Activated CD8-positive, alpha-beta memory T cell treated with anti-CD3 and anti-CD28 coated beads, Interleukin-2, amount 50 U/mL, for 48 hours (primary cell): ENCODE data around the gene KIAA0040.
"Not testable (repeated sequence)": the region's sequence is repeated elsewhere in the genome, so short reads cannot be mapped to it uniquely, and the experiment has no call there.

Source experiments
- DNase-seq: peaks from one replicate; pipeline ENCODE4 v3.0.0-alpha.2; 2020

KIAA0040 gene

DNA sequence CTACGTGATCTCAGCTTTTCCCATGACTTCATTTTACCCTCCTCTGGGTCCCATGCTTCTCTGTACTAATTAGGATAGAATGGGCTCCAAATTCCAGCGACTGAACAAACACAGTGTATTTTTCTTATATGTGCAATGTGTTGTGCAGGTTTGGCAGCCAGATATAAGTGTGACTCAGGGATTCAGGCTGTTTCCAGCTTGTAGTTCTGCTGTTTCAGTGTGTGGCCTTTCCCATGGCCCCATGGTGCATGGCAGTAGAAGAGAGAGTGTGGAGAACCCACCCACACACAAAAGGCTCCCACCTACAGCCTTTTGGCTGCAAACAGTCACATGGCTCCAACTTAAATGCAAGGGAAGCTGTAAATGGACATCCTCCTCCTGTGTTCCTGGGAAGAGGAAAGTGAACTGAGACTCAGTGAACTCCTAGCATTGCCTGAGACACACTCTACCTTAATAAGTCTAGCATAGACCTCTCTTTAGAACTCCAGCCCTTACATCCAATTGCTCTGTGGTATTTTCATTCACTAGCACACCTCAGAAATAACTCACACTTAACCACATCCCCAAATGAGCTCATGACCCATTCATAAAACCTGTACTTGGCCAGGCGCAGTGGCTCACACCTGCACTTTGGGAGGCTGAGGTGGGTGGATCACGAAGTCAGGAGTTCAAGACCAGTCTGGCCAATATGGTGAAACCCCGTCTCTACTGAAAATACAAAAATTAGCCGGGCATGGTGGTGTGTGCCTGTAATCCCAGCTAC lies 58.7 kb downstream of the KIAA0040 start:
- no peak for DNase-seq

DNA sequence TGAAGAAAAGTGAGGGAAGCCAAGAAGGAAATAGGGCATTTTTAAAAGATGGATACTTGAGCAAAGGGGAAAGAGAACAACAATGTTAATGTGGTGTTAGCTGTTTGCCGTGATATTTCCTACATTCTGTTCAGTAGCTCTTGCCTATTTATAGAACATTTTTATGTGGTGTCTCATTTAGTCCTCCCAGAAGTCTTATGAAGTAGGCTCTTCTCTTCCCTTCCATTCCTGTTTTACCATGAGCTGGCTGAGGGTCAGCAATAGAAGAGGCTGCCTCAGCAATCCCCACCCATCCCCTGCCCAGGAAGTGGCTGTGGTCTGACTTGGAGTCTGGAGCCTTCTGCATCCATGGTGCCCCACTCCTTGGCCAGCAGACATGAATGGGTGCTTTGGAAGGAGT lies 60.1 kb downstream of the KIAA0040 start:
- no peak for DNase-seq

DNA sequence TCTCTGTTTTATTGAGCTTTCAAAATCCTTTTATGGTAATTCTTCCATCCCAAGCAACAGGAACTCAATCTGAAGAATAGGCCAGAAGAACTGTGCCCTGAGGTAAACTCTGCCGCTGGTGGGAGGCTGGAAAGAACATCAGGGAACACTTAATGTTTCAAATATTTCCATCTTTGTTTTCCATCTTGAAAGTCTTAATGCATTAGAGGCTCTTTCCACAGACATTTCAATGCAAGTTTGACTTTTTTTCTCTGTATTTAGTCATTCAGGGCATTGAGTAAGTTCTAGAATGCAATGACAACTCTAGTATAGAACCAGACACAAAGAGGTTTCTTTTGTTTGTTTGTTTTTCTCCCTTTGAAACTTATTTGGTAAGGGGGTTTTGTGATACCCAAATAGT lies 61.5 kb downstream of the KIAA0040 start:
- no peak for DNase-seq

DNA sequence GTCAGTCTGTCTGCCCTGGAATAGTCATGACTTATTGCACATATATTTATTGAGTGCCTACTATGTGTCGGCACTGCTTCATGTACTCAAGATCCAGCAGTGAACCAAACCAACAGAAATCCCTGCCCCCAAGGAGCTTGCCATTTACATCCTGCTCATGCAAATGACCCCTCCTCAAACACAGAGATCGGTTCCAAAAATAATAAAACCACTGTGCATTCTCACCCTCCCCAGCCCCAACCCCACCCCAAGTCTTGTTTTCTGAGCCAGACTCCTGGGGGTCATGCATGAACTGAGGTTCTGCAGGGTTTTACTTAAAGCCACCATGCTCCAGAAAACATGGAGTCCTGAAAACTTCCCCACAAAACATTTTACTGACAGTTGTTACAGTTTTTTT lies 61.9 kb downstream of the KIAA0040 start:
- DNase-seq: no peak

GRCh38 chr1:175129997-175130648 lies 62.5 kb downstream of the KIAA0040 start:
- DNase-seq: no peak

DNA sequence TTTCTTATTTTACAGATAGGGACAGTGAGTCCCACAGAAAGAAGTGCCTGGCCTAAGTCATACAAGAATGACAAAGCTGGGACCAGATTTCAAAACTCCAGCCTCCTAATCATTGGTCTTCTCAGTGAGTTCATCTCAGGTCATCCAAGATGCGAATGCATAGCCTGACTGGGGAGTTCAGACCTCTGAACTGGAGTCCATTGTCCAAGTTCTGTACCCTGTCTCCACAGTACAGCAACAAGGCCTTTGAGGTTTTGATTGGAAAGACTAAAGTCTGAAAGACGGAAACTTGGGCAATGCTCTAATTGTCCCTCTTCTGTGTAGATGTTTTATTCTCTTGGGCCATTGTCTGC lies 63.0 kb downstream of the KIAA0040 start:
- no peak for DNase-seq

- no peak for DNase-seq
Observed at GRCh38 chr1:175129182-175129581, 63.4 kb downstream of the KIAA0040 start.

DNA sequence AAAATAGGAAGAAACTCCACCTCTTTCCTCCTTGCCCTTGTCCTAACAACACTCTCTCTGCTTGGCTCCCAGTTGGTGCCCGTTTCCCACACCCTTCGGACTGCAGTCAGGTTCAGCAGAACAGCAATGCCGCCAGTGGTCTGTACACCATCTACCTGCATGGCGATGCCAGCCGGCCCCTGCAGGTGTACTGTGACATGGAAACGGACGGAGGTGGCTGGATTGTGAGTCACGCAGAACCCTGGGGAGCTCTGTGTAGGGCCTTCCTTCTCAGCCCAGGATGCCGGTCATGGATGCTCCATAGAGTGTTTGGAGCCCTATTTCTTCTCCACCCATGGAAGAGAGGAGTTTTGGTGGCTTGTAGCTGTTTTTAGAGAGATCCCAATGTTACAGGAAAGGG lies 64.1 kb downstream of the KIAA0040 start:
- DNase-seq: no peak

DNA sequence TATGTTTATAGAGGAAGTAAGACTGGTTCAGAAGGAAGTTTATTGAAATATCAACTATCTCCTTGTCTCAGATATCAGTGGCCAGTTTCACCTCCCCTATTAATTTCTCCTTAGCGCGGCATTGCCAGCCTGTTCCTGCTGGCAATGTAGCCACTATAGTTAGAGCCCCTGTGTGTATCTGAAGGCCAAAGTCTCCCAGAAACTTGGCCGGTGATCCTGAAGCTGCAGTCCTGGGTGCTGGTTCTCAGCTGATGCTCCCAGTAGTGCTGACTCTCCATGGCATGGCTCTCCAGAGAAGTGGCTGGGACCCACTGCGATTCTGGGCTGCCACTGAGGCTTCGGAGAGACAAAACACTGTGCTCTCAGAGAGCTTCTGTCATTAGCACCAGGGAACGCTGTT lies 65.0 kb downstream of the KIAA0040 start:
- no peak for DNase-seq

DNA sequence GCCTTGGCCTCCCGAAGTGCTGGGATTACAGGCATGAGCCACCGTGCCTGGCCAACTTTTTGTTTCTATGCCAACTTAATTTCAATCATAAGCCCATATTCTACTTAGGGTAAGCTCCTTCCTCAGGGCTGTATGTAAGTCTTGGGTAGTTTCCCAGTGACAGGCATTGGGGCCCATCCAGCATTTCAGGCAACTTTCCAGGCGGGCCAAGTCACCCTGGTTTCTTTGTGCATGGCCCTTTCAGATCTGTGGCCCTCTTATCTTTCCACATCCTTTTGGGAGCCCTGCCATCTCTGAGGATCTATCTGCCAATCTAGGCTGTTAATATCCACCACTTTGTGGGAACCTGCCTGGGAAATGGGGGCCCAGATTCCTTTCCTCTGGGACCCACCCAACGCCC lies 66.2 kb downstream of the KIAA0040 start:
- no peak for DNase-seq

- no peak for DNase-seq
Observed at GRCh38 chr1:175124861-175125260, 67.7 kb downstream of the KIAA0040 start.

- DNase-seq: no peak
Observed at GRCh38 chr1:175120511-175120910, 72.1 kb downstream of the KIAA0040 start.

GRCh38 chr1:175118375-175119367 lies 73.9 kb downstream of the KIAA0040 start:
- DNase-seq: no peak

DNA sequence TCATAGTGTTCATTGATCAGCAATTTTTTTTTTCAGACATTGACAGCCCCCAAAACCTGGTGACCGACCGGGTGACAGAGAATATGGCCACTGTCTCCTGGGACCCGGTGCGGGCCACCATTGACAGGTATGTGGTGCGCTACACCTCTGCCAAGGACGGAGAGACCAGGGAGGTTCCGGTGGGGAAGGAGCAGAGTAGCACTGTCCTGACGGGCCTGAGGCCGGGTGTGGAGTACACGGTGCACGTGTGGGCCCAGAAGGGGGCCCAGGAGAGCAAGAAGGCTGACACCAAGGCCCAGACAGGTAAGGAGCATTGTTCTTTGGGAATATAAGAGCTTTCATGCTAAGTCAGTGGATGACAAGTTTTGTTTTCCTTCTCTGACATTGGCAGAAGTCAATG lies 75.7 kb downstream of the KIAA0040 start:
- DNase-seq: no peak

- no peak for DNase-seq
Observed at GRCh38 chr1:175116210-175116798, 76.3 kb downstream of the KIAA0040 start.

GRCh38 chr1:175114996-175115395 lies 77.6 kb downstream of the KIAA0040 start:
- DNase-seq: no peak

- not testable (repeated sequence) for DNase-seq
Observed at GRCh38 chr1:175108331-175108820, 84.2 kb downstream of the KIAA0040 start.
